AG09309 (cell line): Measurements from ENCODE around the gene AGTR1.

Experiments used
- DNase-seq: peaks from one replicate; pipeline ENCODE4 v3.0.0-alpha.2; 2010; ENCODE audit warnings: low read depth
- H3K4me3 ChIP-seq: 2 replicates; pipeline ENCODE4 v1.5.1; 2011; ENCODE audit warnings: mild to moderate bottlenecking, low read depth, low read length, moderate library complexity; ENCODE audit not compliant: control insufficient read depth
- TF ChIP-seq, protein P1 (sequence below): IDR thresholded peaks from 2 replicates; pipeline ENCODE4 v1.5.1; 2011; ENCODE audit warnings: mild to moderate bottlenecking, low read depth, low read length, inconsistent platforms; ENCODE audit not compliant: insufficient read depth, control insufficient read depth; ENCODE audit errors: missing control alignments

AGTR1 gene

DNA sequence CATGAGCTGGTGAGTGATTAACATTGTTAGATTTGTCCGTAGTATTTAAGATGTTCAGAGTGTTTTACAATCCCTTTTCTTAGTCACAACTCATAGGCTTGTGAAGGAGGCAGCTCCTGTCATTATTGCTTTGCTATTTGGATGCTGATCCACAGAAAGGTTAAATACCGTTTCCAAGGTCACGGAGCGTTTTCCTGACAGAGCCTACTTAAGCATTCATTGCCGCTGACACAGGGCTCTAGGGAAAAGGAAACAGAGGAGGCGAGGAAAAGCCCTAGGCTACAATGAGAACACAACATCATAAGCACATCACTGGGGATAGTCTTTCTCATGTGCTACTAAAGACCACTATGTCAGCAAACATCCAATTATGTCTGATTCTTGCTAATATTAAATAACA is 91.4 kb downstream of the AGTR1 start:
- H3K4me3 ChIP-seq = no peak overlapping the region
- TF ChIP-seq, protein P1, sequence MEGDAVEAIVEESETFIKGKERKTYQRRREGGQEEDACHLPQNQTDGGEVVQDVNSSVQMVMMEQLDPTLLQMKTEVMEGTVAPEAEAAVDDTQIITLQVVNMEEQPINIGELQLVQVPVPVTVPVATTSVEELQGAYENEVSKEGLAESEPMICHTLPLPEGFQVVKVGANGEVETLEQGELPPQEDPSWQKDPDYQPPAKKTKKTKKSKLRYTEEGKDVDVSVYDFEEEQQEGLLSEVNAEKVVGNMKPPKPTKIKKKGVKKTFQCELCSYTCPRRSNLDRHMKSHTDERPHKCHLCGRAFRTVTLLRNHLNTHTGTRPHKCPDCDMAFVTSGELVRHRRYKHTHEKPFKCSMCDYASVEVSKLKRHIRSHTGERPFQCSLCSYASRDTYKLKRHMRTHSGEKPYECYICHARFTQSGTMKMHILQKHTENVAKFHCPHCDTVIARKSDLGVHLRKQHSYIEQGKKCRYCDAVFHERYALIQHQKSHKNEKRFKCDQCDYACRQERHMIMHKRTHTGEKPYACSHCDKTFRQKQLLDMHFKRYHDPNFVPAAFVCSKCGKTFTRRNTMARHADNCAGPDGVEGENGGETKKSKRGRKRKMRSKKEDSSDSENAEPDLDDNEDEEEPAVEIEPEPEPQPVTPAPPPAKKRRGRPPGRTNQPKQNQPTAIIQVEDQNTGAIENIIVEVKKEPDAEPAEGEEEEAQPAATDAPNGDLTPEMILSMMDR = no peak
- no peak for DNase-seq

DNA sequence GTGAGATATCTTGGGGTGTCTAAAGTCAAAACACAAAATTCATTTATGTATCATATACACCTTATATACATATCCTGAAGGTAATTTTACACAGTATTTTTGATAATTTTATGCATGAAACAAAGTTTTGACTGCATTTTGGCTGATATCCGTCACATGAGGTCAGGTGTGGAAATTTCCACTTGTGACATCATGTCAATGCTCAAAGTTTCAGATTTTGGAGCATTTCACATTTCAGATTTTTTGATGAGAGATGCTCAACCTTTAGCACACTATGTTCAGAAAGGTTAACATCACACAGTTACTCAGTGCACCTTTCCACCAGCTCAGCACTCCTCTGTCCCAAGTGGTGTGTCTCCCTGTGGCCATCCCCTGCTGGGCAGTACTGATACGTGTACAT is 92.2 kb downstream of the AGTR1 start:
- TF ChIP-seq, protein P1 = no peak
- no peak overlapping the region for H3K4me3 ChIP-seq
- no peak for DNase-seq

DNA sequence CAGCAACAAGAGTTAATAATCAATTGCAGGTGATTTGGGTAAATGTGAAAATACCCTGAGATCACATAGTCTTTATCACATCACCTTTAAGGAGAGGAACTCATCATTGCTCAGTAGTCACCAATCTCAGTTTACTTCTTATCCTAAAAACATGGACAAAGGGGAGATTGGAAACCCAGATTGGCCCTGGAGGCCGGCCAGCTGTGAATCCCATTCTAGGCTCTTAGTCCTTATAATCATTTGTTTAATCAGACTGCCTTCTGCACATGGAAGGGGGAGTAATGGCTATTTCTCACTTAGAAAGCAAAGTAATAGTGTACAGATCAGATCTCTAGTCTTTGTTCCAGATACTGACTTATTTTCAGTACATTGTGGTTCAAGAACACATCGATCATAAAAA is 92.7 kb downstream of the AGTR1 start:
- DNase-seq = no peak
- no peak overlapping the region for H3K4me3 ChIP-seq
- TF ChIP-seq, protein P1 = no peak

GRCh38 chr3:148790851-148791735 is 93.4 kb downstream of the AGTR1 start:
- TF ChIP-seq, protein P1 = no peak
- no peak for DNase-seq
- no peak overlapping the region for H3K4me3 ChIP-seq

GRCh38 chr3:148791920-148792319 is 94.2 kb downstream of the AGTR1 start:
- no peak for DNase-seq
- TF ChIP-seq, protein P1 = no peak
- H3K4me3 ChIP-seq = no peak overlapping the region

- TF ChIP-seq, protein P1 = no peak
- no peak for DNase-seq
- H3K4me3 ChIP-seq = no peak overlapping the region
Observed at GRCh38 chr3:148792516-148792915, 94.8 kb downstream of the AGTR1 start.
